PFSK-1 (cell line): ENCODE data around the gene FAM177A1.

Source experiments
- POLR2AphosphoS5 ChIP-seq: IDR thresholded peaks from 2 replicates; pipeline ENCODE4 v1.6.1; 2012; ENCODE audit warnings: low read depth, mild to moderate bottlenecking, control low read depth, low read length, moderate library complexity
- TAF1 ChIP-seq: IDR thresholded peaks from 2 replicates; pipeline ENCODE4 v1.6.1; 2012; ENCODE audit warnings: low read length, control low read depth, borderline replicate concordance; ENCODE audit not compliant: insufficient read depth
- TF ChIP-seq, protein P1 (sequence below), 2 experiments: IDR thresholded peaks; 2 replicates each; pipeline versions ENCODE4 v1.6.1 to v1.8.0; 2011 to 2012; ENCODE audit warnings: low read depth in 2 of 2, low read length in 2 of 2, control low read depth in 1 of 2, inconsistent platforms in 1 of 2, mild to moderate bottlenecking in 1 of 2, moderate library complexity in 1 of 2; ENCODE audit not compliant: insufficient read depth in 1 of 2

DNA sequence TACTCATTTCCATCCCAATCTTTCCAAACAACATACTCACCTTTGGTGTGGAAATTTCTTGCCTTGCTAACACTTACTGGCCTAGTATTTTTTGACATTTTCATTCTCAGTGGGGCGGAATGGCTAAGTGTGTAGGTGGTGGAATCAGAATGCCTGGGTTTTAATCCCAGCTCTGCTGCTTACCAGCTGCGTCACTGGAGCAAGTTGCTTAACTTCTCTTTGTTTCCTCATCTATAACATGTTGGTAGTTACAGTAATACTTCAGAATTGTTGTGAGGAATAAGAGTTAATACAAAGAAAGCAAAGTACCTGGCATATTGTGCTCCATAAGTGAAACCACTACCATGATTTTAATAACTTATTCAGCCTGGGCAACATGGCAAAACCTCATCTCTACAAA, 3.0 kb upstream of the FAM177A1 start:
- TF ChIP-seq TAF1 (no peak), POLR2AphosphoS5 (no peak)
- TF ChIP-seq, protein P1, sequence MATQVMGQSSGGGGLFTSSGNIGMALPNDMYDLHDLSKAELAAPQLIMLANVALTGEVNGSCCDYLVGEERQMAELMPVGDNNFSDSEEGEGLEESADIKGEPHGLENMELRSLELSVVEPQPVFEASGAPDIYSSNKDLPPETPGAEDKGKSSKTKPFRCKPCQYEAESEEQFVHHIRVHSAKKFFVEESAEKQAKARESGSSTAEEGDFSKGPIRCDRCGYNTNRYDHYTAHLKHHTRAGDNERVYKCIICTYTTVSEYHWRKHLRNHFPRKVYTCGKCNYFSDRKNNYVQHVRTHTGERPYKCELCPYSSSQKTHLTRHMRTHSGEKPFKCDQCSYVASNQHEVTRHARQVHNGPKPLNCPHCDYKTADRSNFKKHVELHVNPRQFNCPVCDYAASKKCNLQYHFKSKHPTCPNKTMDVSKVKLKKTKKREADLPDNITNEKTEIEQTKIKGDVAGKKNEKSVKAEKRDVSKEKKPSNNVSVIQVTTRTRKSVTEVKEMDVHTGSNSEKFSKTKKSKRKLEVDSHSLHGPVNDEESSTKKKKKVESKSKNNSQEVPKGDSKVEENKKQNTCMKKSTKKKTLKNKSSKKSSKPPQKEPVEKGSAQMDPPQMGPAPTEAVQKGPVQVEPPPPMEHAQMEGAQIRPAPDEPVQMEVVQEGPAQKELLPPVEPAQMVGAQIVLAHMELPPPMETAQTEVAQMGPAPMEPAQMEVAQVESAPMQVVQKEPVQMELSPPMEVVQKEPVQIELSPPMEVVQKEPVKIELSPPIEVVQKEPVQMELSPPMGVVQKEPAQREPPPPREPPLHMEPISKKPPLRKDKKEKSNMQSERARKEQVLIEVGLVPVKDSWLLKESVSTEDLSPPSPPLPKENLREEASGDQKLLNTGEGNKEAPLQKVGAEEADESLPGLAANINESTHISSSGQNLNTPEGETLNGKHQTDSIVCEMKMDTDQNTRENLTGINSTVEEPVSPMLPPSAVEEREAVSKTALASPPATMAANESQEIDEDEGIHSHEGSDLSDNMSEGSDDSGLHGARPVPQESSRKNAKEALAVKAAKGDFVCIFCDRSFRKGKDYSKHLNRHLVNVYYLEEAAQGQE (IDR thresholded peaks at IDR 0.05; ENCODE audit: insufficient read depth in 1 of 2, low read depth in 2 of 2, low read length in 2 of 2), result no peak
